ENCODE data around the gene BUB1. TPM values are rescaled to one million over a fixed set of nuclear protein-coding genes. Genes with fewer than 3 reads are reported as not detected.

BUB1 gene
- total RNA-seq, 2 experiments from 2014 or later, result 1.6 to 3.5 TPM

DNA sequence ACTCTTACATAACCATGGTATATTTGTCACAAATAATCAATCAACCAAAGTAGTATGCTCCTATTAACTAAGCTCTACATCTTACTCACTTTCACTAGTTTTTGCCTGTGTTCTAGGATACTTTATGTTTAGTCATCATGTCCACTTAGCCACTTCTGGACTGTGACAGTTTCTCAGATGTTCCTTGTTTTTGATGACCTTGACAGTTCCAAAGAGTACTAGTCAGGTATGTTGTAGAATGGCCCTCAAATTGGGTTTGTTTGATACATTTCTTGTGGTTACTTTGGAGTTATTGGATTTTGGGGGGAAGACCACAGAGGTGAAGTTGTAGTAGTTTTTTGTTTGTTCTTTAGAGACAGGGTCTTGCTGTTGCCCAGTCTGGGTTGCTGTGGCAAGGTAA, 35.5 kb downstream of the BUB1 start:
- no peaks in the 10 kb centered on the region for H3K4me1 ChIP-seq (ENCODE audit: insufficient read depth, low read length)
- Mint-ChIP-seq H3K27ac (no peak overlapping the region), H3K36me3 (ENCODE audit: low read depth) (no peaks in the 10 kb centered on the region), H3K4me1 (ENCODE audit: low read depth) (no peaks in the 10 kb centered on the region), H3K4me3 (no peak overlapping the region), H3K9me3 (no peaks in the 10 kb centered on the region), H3K27me3 (no peaks in the 10 kb centered on the region)
- ATAC-seq (ENCODE audit: poor library complexity) (no peak), DNase-seq (no peak)
- no peak overlapping the region for H3K27ac ChIP-seq (ENCODE audit: low read depth in 1 of 2, low read length in 2 of 2)
- ChIA-PET CTCF (no interaction called here), POLR2A (no interaction called here)
- H3K27me3 ChIP-seq (ENCODE audit: control insufficient read depth in 1 of 2, insufficient read depth in 2 of 2, low read length in 2 of 2), result no peaks in the 10 kb centered on the region
- no peaks in the 10 kb centered on the region for H3K36me3 ChIP-seq (ENCODE audit: insufficient read depth, low read length)
- H3K4me3 ChIP-seq (ENCODE audit: low read length), result no peak overlapping the region
- TF ChIP-seq, protein P1, sequence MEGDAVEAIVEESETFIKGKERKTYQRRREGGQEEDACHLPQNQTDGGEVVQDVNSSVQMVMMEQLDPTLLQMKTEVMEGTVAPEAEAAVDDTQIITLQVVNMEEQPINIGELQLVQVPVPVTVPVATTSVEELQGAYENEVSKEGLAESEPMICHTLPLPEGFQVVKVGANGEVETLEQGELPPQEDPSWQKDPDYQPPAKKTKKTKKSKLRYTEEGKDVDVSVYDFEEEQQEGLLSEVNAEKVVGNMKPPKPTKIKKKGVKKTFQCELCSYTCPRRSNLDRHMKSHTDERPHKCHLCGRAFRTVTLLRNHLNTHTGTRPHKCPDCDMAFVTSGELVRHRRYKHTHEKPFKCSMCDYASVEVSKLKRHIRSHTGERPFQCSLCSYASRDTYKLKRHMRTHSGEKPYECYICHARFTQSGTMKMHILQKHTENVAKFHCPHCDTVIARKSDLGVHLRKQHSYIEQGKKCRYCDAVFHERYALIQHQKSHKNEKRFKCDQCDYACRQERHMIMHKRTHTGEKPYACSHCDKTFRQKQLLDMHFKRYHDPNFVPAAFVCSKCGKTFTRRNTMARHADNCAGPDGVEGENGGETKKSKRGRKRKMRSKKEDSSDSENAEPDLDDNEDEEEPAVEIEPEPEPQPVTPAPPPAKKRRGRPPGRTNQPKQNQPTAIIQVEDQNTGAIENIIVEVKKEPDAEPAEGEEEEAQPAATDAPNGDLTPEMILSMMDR (IDR thresholded peaks at IDR 0.05), result no peak
- no peaks in the 10 kb centered on the region for H3K9me3 ChIP-seq (ENCODE audit: control insufficient read depth in 1 of 2, insufficient read depth in 1 of 2, low read length in 2 of 2)
- intact Hi-C loops (cut with DNase I, micrococcal nuclease), result no loop called here

DNA sequence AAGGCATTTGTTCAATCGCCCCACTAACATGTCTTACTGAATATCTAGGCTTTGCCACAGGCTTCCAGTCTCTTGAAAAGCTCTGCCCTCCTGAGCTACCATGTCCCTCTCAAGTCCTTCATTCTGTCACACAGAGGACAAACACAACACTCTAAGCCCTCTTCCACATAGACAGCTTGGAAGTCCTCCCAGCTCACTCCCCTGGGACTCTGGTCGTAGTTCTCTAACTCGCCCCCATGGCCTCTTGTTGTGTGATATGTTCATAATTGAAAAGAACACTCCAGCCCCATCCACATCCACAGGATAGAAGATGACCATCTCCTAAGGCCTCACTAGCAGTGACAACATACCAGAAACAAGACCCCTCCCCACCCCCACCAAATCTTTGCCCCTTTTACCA, 37.9 kb downstream of the BUB1 start:
- Mint-ChIP-seq H3K36me3 (ENCODE audit: low read depth) (no peaks in the 10 kb centered on the region), H3K9me3 (no peaks in the 10 kb centered on the region), H3K27ac (no peak overlapping the region), H3K4me3 (no peak overlapping the region), H3K4me1 (ENCODE audit: low read depth) (no peaks in the 10 kb centered on the region), H3K27me3 (no peaks in the 10 kb centered on the region)
- no peaks in the 10 kb centered on the region for H3K36me3 ChIP-seq (ENCODE audit: insufficient read depth, low read length)
- ChIA-PET POLR2A (no interaction called here), CTCF (no interaction called here)
- DNase-seq (no peak), ATAC-seq (ENCODE audit: poor library complexity) (no peak)
- no peak overlapping the region for H3K4me3 ChIP-seq (ENCODE audit: low read length)
- intact Hi-C loops (cut with DNase I, micrococcal nuclease), result no loop called here
- no peak overlapping the region for H3K27ac ChIP-seq (ENCODE audit: low read depth in 1 of 2, low read length in 2 of 2)
- no peaks in the 10 kb centered on the region for H3K27me3 ChIP-seq (ENCODE audit: control insufficient read depth in 1 of 2, insufficient read depth in 2 of 2, low read length in 2 of 2)
- TF ChIP-seq, protein P1 (IDR thresholded peaks at IDR 0.05), result no peak
- H3K9me3 ChIP-seq (ENCODE audit: control insufficient read depth in 1 of 2, insufficient read depth in 1 of 2, low read length in 2 of 2), result no peaks in the 10 kb centered on the region
- no peaks in the 10 kb centered on the region for H3K4me1 ChIP-seq (ENCODE audit: insufficient read depth, low read length)

DNA sequence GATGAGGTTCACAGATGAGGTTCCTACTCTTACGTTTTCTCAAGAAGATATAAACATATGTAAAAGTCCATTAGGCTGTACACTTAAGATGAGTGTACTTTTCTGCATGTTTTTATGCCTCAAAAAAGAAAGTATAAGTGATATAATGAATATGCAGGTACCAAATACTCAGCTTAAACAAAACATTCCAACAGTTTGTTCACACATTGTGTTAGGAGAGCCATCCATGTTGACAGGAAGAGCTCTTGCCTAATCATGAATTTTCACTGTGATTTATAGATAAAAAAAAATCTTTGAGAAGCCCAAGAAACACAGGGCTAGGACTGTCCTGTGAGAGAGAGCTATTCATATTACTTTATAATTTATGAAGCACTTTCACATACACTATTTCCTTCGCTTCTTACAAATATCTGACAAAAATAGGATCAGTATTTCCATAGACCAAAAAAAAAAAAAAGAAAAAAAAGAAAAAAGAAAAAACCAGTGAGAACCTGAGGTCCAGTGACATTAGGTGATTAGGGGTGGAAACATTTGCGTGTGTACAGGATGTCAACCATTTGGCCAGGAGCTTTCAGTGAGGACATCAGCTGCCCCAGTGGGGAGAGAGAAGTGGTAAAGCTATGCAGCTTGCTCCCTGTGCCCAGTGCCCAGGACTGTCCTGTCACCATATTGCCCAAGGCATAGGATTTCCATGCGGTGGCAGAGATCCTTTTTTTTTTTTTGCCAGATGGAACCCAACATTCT, 38.7 kb downstream of the BUB1 start:
- Mint-ChIP-seq H3K4me1 (ENCODE audit: low read depth) (no peaks in the 10 kb centered on the region), H3K4me3 (no peak overlapping the region), H3K9me3 (no peaks in the 10 kb centered on the region), H3K27me3 (no peaks in the 10 kb centered on the region), H3K36me3 (ENCODE audit: low read depth) (no peaks in the 10 kb centered on the region), H3K27ac (no peak overlapping the region)
- Histone ChIP-seq H3K9me3 (ENCODE audit: control insufficient read depth in 1 of 2, insufficient read depth in 1 of 2, low read length in 2 of 2) (no peaks in the 10 kb centered on the region), H3K27ac (ENCODE audit: low read depth in 1 of 2, low read length in 2 of 2) (no peak overlapping the region), H3K4me3 (ENCODE audit: low read length) (no peak overlapping the region), H3K27me3 (ENCODE audit: control insufficient read depth in 1 of 2, insufficient read depth in 2 of 2, low read length in 2 of 2) (no peaks in the 10 kb centered on the region), H3K36me3 (ENCODE audit: insufficient read depth, low read length) (no peaks in the 10 kb centered on the region), H3K4me1 (ENCODE audit: insufficient read depth, low read length) (no peaks in the 10 kb centered on the region)
- TF ChIP-seq, protein P1 (IDR thresholded peaks at IDR 0.05), result no peak
- ATAC-seq (ENCODE audit: poor library complexity) (no peak), DNase-seq (no peak)
- ChIA-PET CTCF (no interaction called here), POLR2A (no interaction called here)
- intact Hi-C loops (cut with DNase I, micrococcal nuclease), result no loop called here
